GM12875 (cell line): ENCODE data around the gene FREM1.

ENCODE experiments used
- H3K4me3 ChIP-seq: one replicate; pipeline ENCODE4 v1.5.1; 2011; ENCODE audit warnings: low read depth, low read length, control low read depth
- CTCF ChIP-seq: IDR thresholded peaks from 2 replicates; pipeline ENCODE4 v1.5.1; 2011; ENCODE audit warnings: low read depth, mild to moderate bottlenecking, control low read depth, inconsistent platforms, low read length, moderate library complexity, borderline replicate concordance; ENCODE audit not compliant: insufficient read depth

Gene FREM1

GRCh38 chr9:14746626-14747025, 163.6 kb downstream of the FREM1 start:
- TF ChIP-seq CTCF = no peak
- no peak overlapping the region for H3K4me3 ChIP-seq

GRCh38 chr9:14744768-14745167, 165.5 kb downstream of the FREM1 start:
- no peak overlapping the region for H3K4me3 ChIP-seq
- TF ChIP-seq CTCF = no peak

GRCh38 chr9:14741369-14741768, 168.9 kb downstream of the FREM1 start:
- no peak overlapping the region for H3K4me3 ChIP-seq
- no peak for TF ChIP-seq CTCF

GRCh38 chr9:14733133-14733532, 177.1 kb downstream of the FREM1 start:
- TF ChIP-seq CTCF = no peak
- H3K4me3 ChIP-seq = no peak overlapping the region

- H3K4me3 ChIP-seq = no peak overlapping the region
- TF ChIP-seq CTCF = no peak
Observed at GRCh38 chr9:14731294-14731981, 178.8 kb downstream of the FREM1 start.

- no peak for TF ChIP-seq CTCF
- no peak overlapping the region for H3K4me3 ChIP-seq
Observed at GRCh38 chr9:14730461-14730898, 179.7 kb downstream of the FREM1 start.

GRCh38 chr9:14723301-14723700, 186.9 kb downstream of the FREM1 start:
- no peak overlapping the region for H3K4me3 ChIP-seq

More at GRCh38 chr9:14723301-14723700, 186.9 kb downstream of the FREM1 start:
- no peak for TF ChIP-seq CTCF
